ENCODE results near the gene TNFRSF4. TPM values are rescaled to one million over a fixed set of nuclear protein-coding genes. Genes with fewer than 3 reads are reported as not detected.

TNFRSF4 gene
- total and polyA plus RNA-seq, 2 of the 13 experiments (the other 11 are each of a cell fraction or from before 2014, with no cell fraction given): not detected

DNA sequence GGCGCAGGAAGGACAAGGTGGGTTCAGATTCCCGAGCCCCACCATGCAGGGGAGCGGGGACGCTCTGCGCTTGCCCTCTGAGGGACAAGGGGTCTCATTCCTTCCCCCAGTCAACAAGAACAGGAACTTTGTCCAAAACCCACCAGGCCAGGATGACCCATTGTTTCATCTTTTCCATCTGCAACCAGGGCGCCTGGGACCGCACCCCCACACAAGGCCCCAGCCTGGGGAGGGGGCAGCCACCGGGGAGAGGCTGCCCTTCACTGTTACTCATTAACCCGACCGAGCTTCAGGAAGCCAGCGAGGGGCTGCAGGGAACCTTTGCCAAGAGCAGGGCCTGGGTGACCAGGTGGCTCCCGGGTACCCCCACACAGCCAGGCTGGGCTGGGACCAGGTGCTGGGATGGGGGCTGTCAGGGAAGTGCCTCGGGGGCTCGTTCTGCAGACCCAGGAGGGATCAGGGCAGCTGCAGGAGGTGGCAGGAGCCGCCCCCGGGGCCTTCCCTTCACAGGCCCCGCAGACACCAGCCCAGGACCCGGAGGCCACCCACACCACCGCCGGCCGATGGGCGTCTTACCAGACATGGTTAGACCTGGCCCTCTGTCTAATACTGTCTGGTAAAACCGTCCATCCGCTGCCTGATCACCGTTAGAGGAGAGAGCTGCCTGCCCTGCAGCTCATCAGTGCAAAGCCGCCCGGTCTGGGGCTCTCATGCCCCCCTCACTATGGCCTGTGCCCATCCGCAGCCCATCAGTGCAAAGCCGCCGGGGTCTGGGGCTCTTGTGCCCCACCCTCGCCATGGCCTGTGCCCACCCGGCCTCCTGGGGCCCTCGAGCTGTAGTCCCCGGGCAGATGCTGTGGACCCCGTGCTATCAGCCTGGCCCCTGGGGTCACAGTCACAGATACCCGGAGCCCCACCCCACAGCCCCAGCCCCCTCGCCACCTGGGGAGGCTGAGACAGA lies 45.2 kb downstream of the TNFRSF4 start (continued):
- TF ChIP-seq BRD4 (CRISPR knock-in tag; IDR thresholded peaks at IDR 0.05) (0 out of 2 replicates have a peak, but pooled peaks have one; percentile 22), RXRA (CRISPR knock-in tag; IDR thresholded peaks at IDR 0.05) (no peak), ZZZ3 (CRISPR knock-in tag; IDR thresholded peaks at IDR 0.05; ENCODE audit: borderline replicate concordance) (peak; percentile 33; the same call in 1 of the 2 replicates), HIVEP1 (CRISPR knock-in tag; IDR thresholded peaks at IDR 0.05) (no peak), RAD21 (CRISPR knock-in tag; IDR thresholded peaks at IDR 0.05) (no peak), JUNB (CRISPR knock-in tag; IDR thresholded peaks at IDR 0.05; ENCODE audit: borderline replicate concordance) (no peak), KLF15 (CRISPR knock-in tag; IDR thresholded peaks at IDR 0.05; ENCODE audit: borderline replicate concordance) (no peak), PRDM10 (CRISPR knock-in tag; IDR thresholded peaks at IDR 0.05; ENCODE audit: low read depth) (0 out of 2 replicates have a peak, but pooled peaks have one; percentile 6), NFKBIZ (CRISPR knock-in tag; IDR thresholded peaks at IDR 0.05) (no peak), ZNF430 (CRISPR knock-in tag; IDR thresholded peaks at IDR 0.05) (no peak), FOXA3 (CRISPR knock-in tag; IDR thresholded peaks at IDR 0.05) (no peak), ZNF33B (CRISPR knock-in tag; IDR thresholded peaks at IDR 0.05) (no peak), SP2 (CRISPR knock-in tag; IDR thresholded peaks at IDR 0.05) (no peak), IRX3 (CRISPR knock-in tag; IDR thresholded peaks at IDR 0.05; ENCODE audit: borderline replicate concordance, low read depth) (no peak), SNAPC2 (CRISPR knock-in tag; IDR thresholded peaks at IDR 0.05) (no peak), ZBTB38 (CRISPR knock-in tag; IDR thresholded peaks at IDR 0.05) (peak; percentile 58; the same call in 1 of the 2 replicates), KAT8 (CRISPR knock-in tag; IDR thresholded peaks at IDR 0.05) (0 out of 2 replicates have a peak, but pooled peaks have one; percentile 17), ZNF615 (CRISPR knock-in tag; IDR thresholded peaks at IDR 0.05; ENCODE audit: borderline replicate concordance) (no peak), ZNF768 (CRISPR knock-in tag; IDR thresholded peaks at IDR 0.05) (no peak), HOXA3 (CRISPR knock-in tag; IDR thresholded peaks at IDR 0.05) (peak; percentile 27; the same call in 1 of the 2 replicates)
- TF ChIP-seq, protein P1, sequence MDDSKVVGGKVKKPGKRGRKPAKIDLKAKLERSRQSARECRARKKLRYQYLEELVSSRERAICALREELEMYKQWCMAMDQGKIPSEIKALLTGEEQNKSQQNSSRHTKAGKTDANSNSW (CRISPR knock-in tag; IDR thresholded peaks at IDR 0.05; ENCODE audit: borderline replicate concordance): 0 out of 2 replicates have a peak, but pooled peaks have one; percentile 37
- TF ChIP-seq, protein P2, sequence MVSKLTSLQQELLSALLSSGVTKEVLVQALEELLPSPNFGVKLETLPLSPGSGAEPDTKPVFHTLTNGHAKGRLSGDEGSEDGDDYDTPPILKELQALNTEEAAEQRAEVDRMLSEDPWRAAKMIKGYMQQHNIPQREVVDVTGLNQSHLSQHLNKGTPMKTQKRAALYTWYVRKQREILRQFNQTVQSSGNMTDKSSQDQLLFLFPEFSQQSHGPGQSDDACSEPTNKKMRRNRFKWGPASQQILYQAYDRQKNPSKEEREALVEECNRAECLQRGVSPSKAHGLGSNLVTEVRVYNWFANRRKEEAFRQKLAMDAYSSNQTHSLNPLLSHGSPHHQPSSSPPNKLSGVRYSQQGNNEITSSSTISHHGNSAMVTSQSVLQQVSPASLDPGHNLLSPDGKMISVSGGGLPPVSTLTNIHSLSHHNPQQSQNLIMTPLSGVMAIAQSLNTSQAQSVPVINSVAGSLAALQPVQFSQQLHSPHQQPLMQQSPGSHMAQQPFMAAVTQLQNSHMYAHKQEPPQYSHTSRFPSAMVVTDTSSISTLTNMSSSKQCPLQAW (CRISPR knock-in tag; IDR thresholded peaks at IDR 0.05): peak; percentile 99
